G401.6 (cell line): ENCODE data around the gene FAM107B.

Source experiments
- FAIRE-seq: peaks from 2 replicates; lab custom pipeline; 2012; peaks lifted over from hg19 to GRCh38; lab: Jason Lieb, UNC

FAM107B gene

GRCh38 chr10:14556285-14556956 lies 218.3 kb downstream of the FAM107B start:
- FAIRE-seq = no peak

GRCh38 chr10:14555807-14556206 lies 218.9 kb downstream of the FAM107B start:
- FAIRE-seq = no peak

- FAIRE-seq = no peak
Measured at GRCh38 chr10:14554491-14555205, 220.0 kb downstream of the FAM107B start.

GRCh38 chr10:14554091-14554490 lies 220.6 kb downstream of the FAM107B start:
- no peak for FAIRE-seq

GRCh38 chr10:14553448-14553847 lies 221.2 kb downstream of the FAM107B start:
- no peak for FAIRE-seq

- no peak for FAIRE-seq
Measured at GRCh38 chr10:14552015-14552414, 222.7 kb downstream of the FAM107B start.

GRCh38 chr10:14550471-14550981 lies 224.2 kb downstream of the FAM107B start:
- FAIRE-seq = no peak

GRCh38 chr10:14549496-14549895 lies 225.2 kb downstream of the FAM107B start:
- no peak for FAIRE-seq

GRCh38 chr10:14548970-14549369 lies 225.7 kb downstream of the FAM107B start:
- no peak for FAIRE-seq

- no peak for FAIRE-seq
Measured at GRCh38 chr10:14548474-14548873, 226.2 kb downstream of the FAM107B start.

- FAIRE-seq = no peak
Measured at GRCh38 chr10:14547816-14548215, 226.9 kb downstream of the FAM107B start.

GRCh38 chr10:14545827-14546226 lies 228.9 kb downstream of the FAM107B start:
- FAIRE-seq = no peak

- no peak for FAIRE-seq
Measured at GRCh38 chr10:14543904-14544210, 230.8 kb downstream of the FAM107B start.

GRCh38 chr10:14543046-14543903 lies 231.4 kb downstream of the FAM107B start:
- peak; percentile 95 for FAIRE-seq

- no peak for FAIRE-seq
Measured at GRCh38 chr10:14541379-14541778, 233.3 kb downstream of the FAM107B start.

- no peak for FAIRE-seq
Measured at GRCh38 chr10:14540611-14541010, 234.1 kb downstream of the FAM107B start.

- no peak for FAIRE-seq
Measured at GRCh38 chr10:14540062-14540461, 234.6 kb downstream of the FAM107B start.

- no peak for FAIRE-seq
Measured at GRCh38 chr10:14539176-14539575, 235.5 kb downstream of the FAM107B start.

- no peak for FAIRE-seq
Measured at GRCh38 chr10:14536241-14537213, 238.2 kb downstream of the FAM107B start.

GRCh38 chr10:14535457-14536130 lies 239.1 kb downstream of the FAM107B start:
- no peak for FAIRE-seq

- FAIRE-seq = no peak
Measured at GRCh38 chr10:14534152-14534551, 240.5 kb downstream of the FAM107B start.
